Dendritic cell treated with granulocyte-macrophage colony-stimulating factor and Interleukin-4, amounts not matched to agents 40 ng/mL and 50 ng/mL, for 4 days (primary cell): Measurements from ENCODE around the gene KLHL6.
"Not testable (repeated sequence)": the region's sequence is repeated elsewhere in the genome, so short reads cannot be mapped to it uniquely, and the experiment has no call there.

Source experiments
- H3K27ac Mint-ChIP-seq: one replicate; pipeline ENCODE4 v1.8.0; 2022; ENCODE audit warnings: mild to moderate bottlenecking, mixed read lengths
- H3K27me3 Mint-ChIP-seq: one replicate; pipeline ENCODE4 v1.8.0; 2022; ENCODE audit warnings: mild to moderate bottlenecking, mixed read lengths
- H3K36me3 Mint-ChIP-seq: one replicate; pipeline ENCODE4 v1.8.0; 2022; ENCODE audit warnings: low read depth, mixed read lengths
- H3K4me1 Mint-ChIP-seq: one replicate; pipeline ENCODE4 v1.8.0; 2022; ENCODE audit warnings: low read depth, mixed read lengths
- H3K4me3 Mint-ChIP-seq: one replicate; pipeline ENCODE4 v1.8.0; 2022; ENCODE audit warnings: mild to moderate bottlenecking, moderate library complexity, mixed read lengths
- H3K9me3 Mint-ChIP-seq: one replicate; pipeline ENCODE4 v1.8.0; 2022; ENCODE audit warnings: mixed read lengths
- intact Hi-C: fragments of 100-400 bp; cut with micrococcal nuclease; formaldehyde crosslinking; loops from one replicate; pipeline ENCODE4 v1.15.0; 2022

The KLHL6 gene

GRCh38 chr3:183517607-183518006 is 37.9 kb downstream of the KLHL6 start:
- Mint-ChIP-seq H3K4me1 (peaks cover 40% of the 10 kb centered on the region), H3K4me3 (no peak overlapping the region), H3K27ac (no peak overlapping the region), H3K36me3 (peaks cover 41% of the 10 kb centered on the region), H3K9me3 (no peaks in the 10 kb centered on the region), H3K27me3 (peaks cover 10% of the 10 kb centered on the region)
- intact Hi-C loops, result no loop called here

- H3K4me3 Mint-ChIP-seq, result no peak overlapping the region
- H3K27me3 Mint-ChIP-seq, result peaks cover 10% of the 10 kb centered on the region
- intact Hi-C loops, result no loop called here
- H3K36me3 Mint-ChIP-seq, result peaks cover 31% of the 10 kb centered on the region
- H3K27ac Mint-ChIP-seq, result peak overlapping the region; percentile 19
- no peaks in the 10 kb centered on the region for H3K9me3 Mint-ChIP-seq
- H3K4me1 Mint-ChIP-seq, result peaks cover 49% of the 10 kb centered on the region
These were observed 39.3 kb downstream of the KLHL6 start for GRCh38 chr3:183515968-183516851.

GRCh38 chr3:183514021-183514420 is 41.5 kb downstream of the KLHL6 start:
- Mint-ChIP-seq H3K36me3 (peaks cover 14% of the 10 kb centered on the region), H3K4me1 (peaks cover 58% of the 10 kb centered on the region), H3K27me3 (peaks cover 9% of the 10 kb centered on the region), H3K27ac (no peak overlapping the region), H3K4me3 (no peak overlapping the region), H3K9me3 (no peaks in the 10 kb centered on the region)
- intact Hi-C loops, result no loop called here

GRCh38 chr3:183513046-183513706 is 42.3 kb downstream of the KLHL6 start:
- Mint-ChIP-seq H3K9me3 (no peaks in the 10 kb centered on the region), H3K27ac (no peak overlapping the region), H3K36me3 (peaks cover 10% of the 10 kb centered on the region), H3K27me3 (peaks cover 4% of the 10 kb centered on the region), H3K4me1 (peaks cover 60% of the 10 kb centered on the region), H3K4me3 (no peak overlapping the region)
- intact Hi-C loops, result no loop called here

GRCh38 chr3:183511286-183512131 is 44.0 kb downstream of the KLHL6 start:
- Mint-ChIP-seq H3K36me3 (peaks cover 14% of the 10 kb centered on the region), H3K4me1 (peaks cover 66% of the 10 kb centered on the region), H3K27ac (peak overlapping the region; percentile 69)
- H3K27me3 Mint-ChIP-seq, H3K9me3 Mint-ChIP-seq, intact Hi-C loops, H3K4me3 Mint-ChIP-seq: not testable (repeated sequence)

- no peaks in the 10 kb centered on the region for H3K27me3 Mint-ChIP-seq
- H3K27ac Mint-ChIP-seq, result peak overlapping the region; percentile 85
- no peak overlapping the region for H3K4me3 Mint-ChIP-seq
- H3K9me3 Mint-ChIP-seq, result no peaks in the 10 kb centered on the region
- H3K36me3 Mint-ChIP-seq, result peaks cover 31% of the 10 kb centered on the region
- H3K4me1 Mint-ChIP-seq, result peaks cover 57% of the 10 kb centered on the region
- intact Hi-C loops, result loop anchor here (5.0 kb wide), 2 partner anchors 43 to 128 kb away; partner anchors contain the start of gene KLHL24
These were observed 46.7 kb downstream of the KLHL6 start for GRCh38 chr3:183508821-183509220.

GRCh38 chr3:183507551-183507950 is 48.0 kb downstream of the KLHL6 start:
- H3K4me1 Mint-ChIP-seq, result peaks cover 49% of the 10 kb centered on the region
- no peak overlapping the region for H3K4me3 Mint-ChIP-seq
- H3K9me3 Mint-ChIP-seq, result no peaks in the 10 kb centered on the region
- peaks cover 41% of the 10 kb centered on the region for H3K36me3 Mint-ChIP-seq
- H3K27ac Mint-ChIP-seq, result peak overlapping the region; percentile 85
- no peaks in the 10 kb centered on the region for H3K27me3 Mint-ChIP-seq
- intact Hi-C loops, result loop anchor here (5.0 kb wide), 2 partner anchors 45 to 130 kb away; partner anchors contain the start of gene KLHL24

- Mint-ChIP-seq H3K4me1 (peaks cover 46% of the 10 kb centered on the region), H3K9me3 (no peaks in the 10 kb centered on the region), H3K27ac (peak overlapping the region; percentile 85), H3K27me3 (no peaks in the 10 kb centered on the region), H3K36me3 (peaks cover 44% of the 10 kb centered on the region), H3K4me3 (no peak overlapping the region)
- intact Hi-C loops, result loop anchor here (5.0 kb wide), 2 partner anchors 46 to 131 kb away; partner anchors contain the start of gene KLHL24
These were observed 48.7 kb downstream of the KLHL6 start for GRCh38 chr3:183506674-183507320.

GRCh38 chr3:183504597-183504996 is 50.9 kb downstream of the KLHL6 start:
- H3K27me3 Mint-ChIP-seq, result no peaks in the 10 kb centered on the region
- intact Hi-C loops, result no loop called here
- H3K4me3 Mint-ChIP-seq, result no peak overlapping the region
- H3K27ac Mint-ChIP-seq, result no peak overlapping the region
- peaks cover 41% of the 10 kb centered on the region for H3K4me1 Mint-ChIP-seq
- no peaks in the 10 kb centered on the region for H3K9me3 Mint-ChIP-seq
- peaks cover 66% of the 10 kb centered on the region for H3K36me3 Mint-ChIP-seq

GRCh38 chr3:183503746-183504145 is 51.8 kb downstream of the KLHL6 start:
- no peaks in the 10 kb centered on the region for H3K9me3 Mint-ChIP-seq
- H3K27me3 Mint-ChIP-seq, result no peaks in the 10 kb centered on the region
- no peak overlapping the region for H3K27ac Mint-ChIP-seq
- no peak overlapping the region for H3K4me3 Mint-ChIP-seq
- H3K36me3 Mint-ChIP-seq, result peaks cover 75% of the 10 kb centered on the region
- intact Hi-C loops, result no loop called here
- peaks cover 33% of the 10 kb centered on the region for H3K4me1 Mint-ChIP-seq

GRCh38 chr3:183502237-183503181 is 53.0 kb downstream of the KLHL6 start:
- no peak overlapping the region for H3K27ac Mint-ChIP-seq
- intact Hi-C loops, result no loop called here
- no peak overlapping the region for H3K4me3 Mint-ChIP-seq
- H3K36me3 Mint-ChIP-seq, result peaks cover 79% of the 10 kb centered on the region
- no peaks in the 10 kb centered on the region for H3K27me3 Mint-ChIP-seq
- H3K4me1 Mint-ChIP-seq, result peaks cover 21% of the 10 kb centered on the region
- no peaks in the 10 kb centered on the region for H3K9me3 Mint-ChIP-seq

GRCh38 chr3:183500981-183501704 is 54.4 kb downstream of the KLHL6 start:
- Mint-ChIP-seq H3K27ac (no peak overlapping the region), H3K36me3 (peaks cover 79% of the 10 kb centered on the region)
- intact Hi-C loops, result no loop called here

More at GRCh38 chr3:183500981-183501704, 54.4 kb downstream of the KLHL6 start:
- no peaks in the 10 kb centered on the region for H3K9me3 Mint-ChIP-seq
- no peak overlapping the region for H3K4me3 Mint-ChIP-seq
- H3K4me1 Mint-ChIP-seq, result peaks cover 7% of the 10 kb centered on the region
- no peaks in the 10 kb centered on the region for H3K27me3 Mint-ChIP-seq
